GM12891 (cell line): ENCODE results near the gene ATP11A.

ENCODE experiments used
- PAX5 ChIP-seq: IDR thresholded peaks from 2 replicates; pipeline ENCODE4 v1.6.1; 2011; ENCODE audit warnings: low read length, moderate library complexity, mild to moderate bottlenecking; ENCODE audit not compliant: insufficient read depth, severe bottlenecking
- POLR2A ChIP-seq: IDR thresholded peaks from 2 replicates; pipeline ENCODE4 v1.6.1; 2011; ENCODE audit warnings: low read depth, low read length, control low read depth
- POLR2AphosphoS5 ChIP-seq: IDR thresholded peaks from 2 replicates; pipeline ENCODE4 v1.6.1; 2011; ENCODE audit warnings: low read depth, low read length, control low read depth
- SPI1 ChIP-seq: IDR thresholded peaks from 2 replicates; pipeline ENCODE4 v1.6.1; 2011; ENCODE audit warnings: low read depth, low read length, control low read depth
- TAF1 ChIP-seq: IDR thresholded peaks from 2 replicates; pipeline ENCODE4 v1.6.1; 2011; ENCODE audit warnings: low read depth, low read length, control low read depth

- TF ChIP-seq POLR2A = no peak
- no peak for TF ChIP-seq TAF1
- TF ChIP-seq PAX5 = no peak
- TF ChIP-seq POLR2AphosphoS5 = no peak
- no peak for TF ChIP-seq SPI1
Measured at GRCh38 chr13:112696869-112697465, 7.1 kb downstream of the ATP11A start.
